NCI-H526 treated with DMSO at 0.1 percent for 48 hours (cell line): ENCODE results near the gene IGF2BP2.
A peak's percentile ranks its signal among the peaks of the same experiment; 100 is the strongest.

ENCODE experiments used
- DNase-seq: peaks from one replicate; lab custom pipeline; 2025; lab: John Stamatoyannopoulos, UW

The IGF2BP2 gene

GRCh38 chr3:185764980-185765370 lies 59.9 kb downstream of the IGF2BP2 start:
- DNase-seq: no peak

- no peak for DNase-seq
Observed at GRCh38 chr3:185764163-185764979, 60.5 kb downstream of the IGF2BP2 start.

GRCh38 chr3:185763347-185764005 lies 61.4 kb downstream of the IGF2BP2 start:
- DNase-seq: no peak

- DNase-seq: no peak
Observed at GRCh38 chr3:185760550-185760949, 64.3 kb downstream of the IGF2BP2 start.

GRCh38 chr3:185760088-185760487 lies 64.8 kb downstream of the IGF2BP2 start:
- DNase-seq: no peak

GRCh38 chr3:185759512-185759911 lies 65.3 kb downstream of the IGF2BP2 start:
- DNase-seq: no peak

GRCh38 chr3:185758912-185759311 lies 65.9 kb downstream of the IGF2BP2 start:
- DNase-seq: peak; percentile 77

- no peak for DNase-seq
Observed at GRCh38 chr3:185757176-185757575, 67.7 kb downstream of the IGF2BP2 start.

GRCh38 chr3:185756477-185756876 lies 68.4 kb downstream of the IGF2BP2 start:
- DNase-seq: no peak

GRCh38 chr3:185754920-185755319 lies 69.9 kb downstream of the IGF2BP2 start:
- DNase-seq: no peak

GRCh38 chr3:185753354-185753753 lies 71.5 kb downstream of the IGF2BP2 start:
- DNase-seq: no peak

GRCh38 chr3:185750702-185751101 lies 74.1 kb downstream of the IGF2BP2 start:
- DNase-seq: no peak

GRCh38 chr3:185750015-185750414 lies 74.8 kb downstream of the IGF2BP2 start:
- DNase-seq: no peak

- DNase-seq: no peak
Observed at GRCh38 chr3:185746470-185746869, 78.4 kb downstream of the IGF2BP2 start.

- no peak for DNase-seq
Observed at GRCh38 chr3:185744997-185745843, 79.6 kb downstream of the IGF2BP2 start.

- no peak for DNase-seq
Observed at GRCh38 chr3:185741586-185741985, 83.3 kb downstream of the IGF2BP2 start.

- no peak for DNase-seq
Observed at GRCh38 chr3:185740133-185740532, 84.7 kb downstream of the IGF2BP2 start.

GRCh38 chr3:185739264-185739701 lies 85.6 kb downstream of the IGF2BP2 start:
- no peak for DNase-seq

GRCh38 chr3:185737740-185738680 lies 86.8 kb downstream of the IGF2BP2 start:
- DNase-seq: no peak

- DNase-seq: no peak
Observed at GRCh38 chr3:185737020-185737419, 87.8 kb downstream of the IGF2BP2 start.

- no peak for DNase-seq
Observed at GRCh38 chr3:185734725-185735096, 90.1 kb downstream of the IGF2BP2 start.
